ENCODE measurements around the gene APOL3.

- no peak for TF ChIP-seq CTCF (IDR thresholded peaks at IDR 0.05)
- TF ChIP-seq ZFX (IDR thresholded peaks at IDR 0.05; ENCODE audit: borderline replicate concordance): no peak
Observed at GRCh38 chr22:36155702-36156101, 4.9 kb downstream of the APOL3 start.

Data from 22Rv1 (cell line).